HG02840 (cell line): ENCODE results near the gene MCOLN1.
A peak's percentile ranks its signal among the peaks of the same experiment; 100 is the strongest.
"Not testable (repeated sequence)": the region's sequence is repeated elsewhere in the genome, so short reads cannot be mapped to it uniquely, and the experiment has no call there.

Experiments used
- ATAC-seq: cut with Tn5 transposase; IDR thresholded peaks from one replicate; pipeline ENCODE4 v1.9.1; 2021; ENCODE audit warnings: mild to moderate bottlenecking, moderate library complexity, moderate number of reproducible peaks; ENCODE audit not compliant: unreplicated experiment, low FRiP score

Gene MCOLN1

GRCh38 chr19:7522923-7523667 lies 671 bp downstream of the MCOLN1 start:
- ATAC-seq, result no peak

DNA sequence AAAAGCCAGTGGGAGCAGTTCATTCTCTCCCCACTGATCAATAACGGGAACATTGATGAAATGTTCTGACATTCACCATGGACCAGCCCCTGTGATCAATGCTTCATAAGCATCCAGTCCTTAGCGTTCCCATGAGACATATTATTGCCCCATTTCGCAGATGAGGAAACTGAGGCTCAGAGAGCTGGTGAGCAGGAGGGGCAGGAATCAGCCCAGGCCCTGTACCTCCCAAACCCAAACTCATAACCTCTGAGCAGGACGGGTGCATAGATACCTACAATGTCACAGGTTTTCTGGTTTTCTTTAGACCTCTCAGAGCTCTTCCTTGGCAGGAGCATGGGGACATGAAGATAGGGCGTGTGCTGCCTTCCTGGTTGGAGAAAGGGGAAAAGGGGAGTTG lies 2.1 kb downstream of the MCOLN1 start:
- no peak for ATAC-seq

DNA sequence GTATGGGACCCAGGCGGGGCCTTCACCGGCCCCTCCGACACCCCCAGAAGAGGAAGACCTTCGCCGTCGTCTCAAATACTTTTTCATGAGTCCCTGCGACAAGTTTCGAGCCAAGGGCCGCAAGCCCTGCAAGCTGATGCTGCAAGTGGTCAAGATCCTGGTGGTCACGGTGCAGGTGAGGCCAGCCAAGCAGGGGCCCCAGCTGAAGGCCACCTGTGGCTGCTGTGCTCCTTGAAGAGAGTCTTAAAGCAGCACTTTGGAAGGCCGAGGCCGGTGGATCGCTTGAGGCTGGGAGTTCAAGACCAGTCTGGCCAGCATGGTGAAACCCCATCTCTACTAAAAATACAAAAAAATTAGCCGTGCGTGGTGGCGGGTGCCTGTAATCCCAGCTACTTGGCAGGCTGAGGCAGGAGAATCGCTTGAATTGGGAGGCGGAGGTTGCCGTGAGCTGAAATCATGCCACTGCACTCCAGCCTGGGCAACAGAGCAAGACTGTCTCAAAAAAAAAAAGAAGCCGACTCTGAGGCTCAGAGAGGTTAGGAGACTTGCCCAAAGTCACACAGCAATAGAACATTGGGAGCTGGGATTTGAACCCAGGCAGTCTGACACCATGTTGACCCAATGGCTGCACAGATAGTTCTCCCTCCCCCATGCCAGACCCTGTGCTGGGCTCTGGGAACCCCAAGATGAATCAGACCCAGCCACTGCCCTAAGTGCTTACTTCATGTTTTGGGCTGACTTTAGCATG lies 2.7 kb downstream of the MCOLN1 start:
- no peak for ATAC-seq

- no peak for ATAC-seq
Observed at GRCh38 chr19:7526059-7526929, 3.9 kb downstream of the MCOLN1 start.

GRCh38 chr19:7527516-7528191 lies 5.2 kb downstream of the MCOLN1 start:
- ATAC-seq, result no peak

DNA sequence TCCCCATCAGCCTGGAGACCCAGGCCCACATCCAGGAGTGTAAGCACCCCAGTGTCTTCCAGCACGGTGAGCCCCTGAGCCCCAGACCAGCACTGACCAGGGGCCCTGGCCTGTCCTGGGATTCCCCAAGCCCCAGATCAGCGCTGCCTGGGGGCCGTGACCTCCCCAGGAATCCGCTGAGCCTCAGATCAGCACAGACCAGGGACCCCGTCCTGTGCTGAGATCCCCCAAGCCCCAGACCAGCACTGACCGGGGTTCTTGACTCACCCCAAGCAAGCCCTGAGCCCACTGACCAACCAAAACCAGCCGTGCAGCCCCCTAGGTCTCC lies 5.7 kb downstream of the MCOLN1 start:
- ATAC-seq, result no peak

DNA sequence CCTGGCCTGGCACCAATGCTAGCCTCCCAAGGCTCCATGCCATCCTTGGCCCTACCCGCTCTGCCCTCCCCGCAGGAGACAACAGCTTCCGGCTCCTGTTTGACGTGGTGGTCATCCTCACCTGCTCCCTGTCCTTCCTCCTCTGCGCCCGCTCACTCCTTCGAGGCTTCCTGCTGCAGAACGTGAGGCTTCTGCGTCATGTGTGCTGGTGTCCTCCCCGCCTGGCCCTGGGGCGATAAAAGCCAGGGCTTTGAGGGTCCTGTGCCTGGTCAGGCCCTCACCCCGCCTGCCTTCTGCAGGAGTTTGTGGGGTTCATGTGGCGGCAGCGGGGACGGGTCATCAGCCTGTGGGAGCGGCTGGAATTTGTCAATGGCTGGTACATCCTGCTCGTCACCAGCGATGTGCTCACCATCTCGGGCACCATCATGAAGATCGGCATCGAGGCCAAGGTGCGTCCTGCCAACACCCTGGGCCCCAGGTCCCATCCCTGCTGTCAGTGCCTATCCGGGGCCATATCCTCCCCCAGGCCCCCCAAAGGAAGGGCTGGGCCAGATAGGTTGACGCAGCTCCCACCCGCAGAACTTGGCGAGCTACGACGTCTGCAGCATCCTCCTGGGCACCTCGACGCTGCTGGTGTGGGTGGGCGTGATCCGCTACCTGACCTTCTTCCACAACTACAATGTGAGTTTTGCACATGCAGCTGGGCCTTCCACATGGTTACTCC lies 6.3 kb downstream of the MCOLN1 start:
- no peak for ATAC-seq

- ATAC-seq, result no peak
Observed at GRCh38 chr19:7529246-7529600, 6.8 kb downstream of the MCOLN1 start.

DNA sequence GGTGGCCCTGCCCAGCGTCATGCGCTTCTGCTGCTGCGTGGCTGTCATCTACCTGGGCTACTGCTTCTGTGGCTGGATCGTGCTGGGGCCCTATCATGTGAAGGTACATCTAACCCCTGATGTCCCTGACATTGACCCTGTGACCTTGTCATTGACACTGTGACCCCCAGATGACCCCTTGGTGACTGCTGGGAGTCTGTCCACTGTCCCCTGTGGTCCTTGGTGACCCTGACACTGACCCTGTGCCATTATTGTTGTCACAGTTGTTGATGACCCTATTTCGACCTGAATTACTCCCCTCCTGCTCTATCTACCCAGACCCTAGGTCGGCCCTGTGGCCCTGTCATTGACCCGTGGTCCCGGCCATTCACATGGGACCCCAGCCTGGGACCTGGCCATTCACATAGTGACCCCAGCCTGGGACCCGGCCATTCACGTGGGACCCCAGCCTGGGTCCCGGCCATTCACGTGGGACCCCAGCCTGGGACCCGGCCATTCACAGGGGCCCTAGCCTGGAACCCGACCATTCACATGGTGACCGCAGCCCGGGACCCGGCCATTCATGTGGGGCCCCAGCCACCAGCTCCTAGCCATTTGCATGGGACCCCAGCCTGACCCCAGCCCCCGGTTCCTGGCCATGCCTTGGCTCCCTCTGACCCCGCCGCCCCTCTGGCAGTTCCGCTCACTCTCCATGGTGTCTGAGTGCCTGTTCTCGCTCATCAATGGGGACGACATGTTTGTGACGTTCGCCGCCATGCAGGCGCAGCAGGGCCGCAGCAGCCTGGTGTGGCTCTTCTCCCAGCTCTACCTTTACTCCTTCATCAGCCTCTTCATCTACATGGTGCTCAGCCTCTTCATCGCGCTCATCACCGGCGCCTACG lies 7.4 kb downstream of the MCOLN1 start:
- ATAC-seq, result no peak

DNA sequence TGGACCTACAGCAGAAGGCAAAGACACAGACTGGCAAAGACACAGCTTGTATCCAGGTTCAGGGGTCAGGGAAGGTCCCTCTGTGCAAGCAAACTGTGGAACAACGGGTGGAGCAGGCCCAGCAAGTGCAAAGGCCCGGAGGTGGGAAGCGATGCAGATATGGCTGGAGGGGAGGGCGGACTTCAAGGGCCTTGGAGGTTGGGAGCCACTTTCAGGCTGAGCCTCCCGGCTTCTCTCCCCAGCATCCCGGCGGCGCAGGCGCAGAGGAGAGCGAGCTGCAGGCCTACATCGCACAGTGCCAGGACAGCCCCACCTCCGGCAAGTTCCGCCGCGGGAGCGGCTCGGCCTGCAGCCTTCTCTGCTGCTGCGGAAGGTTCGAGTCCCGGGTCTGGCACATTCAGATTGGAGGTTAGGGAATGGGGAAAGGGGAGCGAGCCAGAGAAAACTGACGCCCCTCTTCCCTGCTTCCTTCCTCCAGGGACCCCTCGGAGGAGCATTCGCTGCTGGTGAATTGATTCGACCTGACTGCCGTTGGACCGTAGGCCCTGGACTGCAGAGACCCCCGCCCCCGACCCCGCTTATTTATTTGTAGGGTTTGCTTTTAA lies 11.0 kb downstream of the MCOLN1 start:
- ATAC-seq, result no peak

GRCh38 chr19:7533925-7534480 lies 11.6 kb downstream of the MCOLN1 start:
- ATAC-seq, result no peak

- ATAC-seq, result peak; percentile 3
Observed at GRCh38 chr19:7534531-7535046, 12.2 kb downstream of the MCOLN1 start.

DNA sequence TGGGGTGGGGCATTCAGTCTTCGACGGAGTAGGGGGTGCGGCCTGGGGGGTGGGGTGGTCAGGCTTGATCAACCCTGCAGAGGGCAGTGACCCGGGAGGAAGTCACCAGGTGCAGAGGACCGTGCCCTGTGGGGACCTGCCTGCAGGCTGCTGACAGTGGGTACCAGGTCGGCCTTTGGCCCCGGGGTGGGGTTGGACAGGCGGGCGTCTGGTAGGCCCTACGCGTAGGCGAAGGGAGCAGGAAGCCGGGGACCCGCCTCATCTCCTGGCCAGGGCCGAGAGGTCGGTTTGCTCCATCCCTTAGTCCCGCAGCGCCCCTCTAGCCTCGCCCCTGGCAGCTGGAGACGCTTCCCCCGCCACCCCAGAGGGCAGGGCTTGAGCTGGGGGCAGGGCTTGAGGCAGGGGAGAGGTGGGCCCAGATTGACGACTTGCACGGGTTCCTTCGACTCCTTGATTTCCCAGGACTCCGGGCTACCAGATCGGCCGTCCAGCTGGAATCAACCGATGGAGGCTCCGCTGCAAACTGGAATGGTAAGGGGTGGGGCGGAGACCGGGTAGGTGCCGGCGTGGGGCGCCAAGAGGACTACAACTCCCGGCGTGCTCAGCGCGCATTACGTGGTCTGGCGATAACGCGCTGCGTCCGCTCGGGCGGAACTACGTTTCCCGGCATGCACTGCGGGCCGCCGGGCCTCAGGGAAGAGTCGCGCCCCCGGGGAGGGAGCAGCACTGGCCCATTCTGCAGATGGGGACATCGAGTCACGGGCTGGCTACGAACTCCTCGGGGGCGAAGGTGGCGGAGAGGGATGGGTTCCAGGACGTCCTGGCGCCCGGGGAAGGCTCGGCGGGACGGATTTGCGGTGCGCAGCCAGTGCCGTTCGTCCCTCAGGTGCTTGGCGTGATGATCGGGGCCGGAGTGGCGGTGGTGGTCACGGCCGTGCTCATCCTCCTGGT lies 12.9 kb downstream of the MCOLN1 start, which contains the start of gene PNPLA6:
TSS of gene PNPLA6 (plus strand) at position 671 of the 951 bp plus-strand sequence. CDS start at position 743, 72 bp downstream.
- ATAC-seq, result peak; percentile 74

DNA sequence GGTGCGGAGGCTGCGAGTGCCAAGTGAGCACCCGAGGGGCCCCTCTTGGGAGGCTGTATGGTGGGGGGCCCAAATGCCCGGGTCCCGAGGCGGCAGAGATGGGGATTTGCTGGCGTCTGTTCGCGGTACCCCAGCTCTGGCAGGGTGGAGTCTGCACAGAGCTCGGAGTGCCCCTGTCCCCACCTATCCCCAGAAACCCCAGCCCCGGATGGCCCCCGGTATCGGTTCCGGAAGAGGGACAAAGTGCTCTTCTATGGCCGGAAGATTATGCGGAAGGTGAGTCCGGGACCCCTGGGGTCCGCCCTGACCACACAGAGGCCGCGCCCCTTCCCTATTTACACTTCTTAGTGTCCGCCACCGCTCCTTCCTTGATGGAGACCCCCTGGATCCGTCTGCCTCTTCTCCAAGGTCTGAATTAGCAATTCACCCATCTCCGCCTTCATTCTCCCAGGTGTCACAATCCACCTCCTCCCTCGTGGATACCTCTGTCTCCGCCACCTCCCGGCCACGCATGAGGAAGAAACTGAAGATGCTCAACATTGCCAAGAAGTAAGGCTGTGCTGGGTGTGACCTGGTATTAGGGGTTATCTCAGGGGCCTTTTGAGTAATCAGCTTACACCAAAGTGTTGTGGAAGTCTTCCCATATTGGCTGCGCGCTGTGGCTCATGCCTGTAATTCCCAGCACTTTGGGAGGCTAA lies 13.7 kb downstream of the MCOLN1 start:
- ATAC-seq, result no peak

DNA sequence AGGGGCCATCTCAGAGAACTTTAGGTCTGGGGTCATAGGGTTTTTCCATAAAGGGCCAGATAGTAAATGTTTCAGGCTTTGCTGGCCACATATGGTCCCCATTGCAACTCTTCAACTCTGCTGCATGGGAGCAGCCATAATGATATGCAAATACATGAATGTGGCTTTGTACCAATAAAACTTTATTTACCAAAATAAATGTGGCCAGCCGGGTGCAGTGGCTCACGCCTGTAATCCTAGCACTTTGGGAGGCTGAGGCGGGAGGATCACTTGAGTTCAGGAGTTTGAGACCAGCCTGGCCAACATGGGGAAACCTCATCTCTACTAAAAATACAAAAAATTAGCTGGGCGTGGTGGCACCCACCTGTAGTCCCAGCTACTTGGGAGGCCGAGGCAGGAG lies 16.6 kb downstream of the MCOLN1 start:
- not testable (repeated sequence) for ATAC-seq

DNA sequence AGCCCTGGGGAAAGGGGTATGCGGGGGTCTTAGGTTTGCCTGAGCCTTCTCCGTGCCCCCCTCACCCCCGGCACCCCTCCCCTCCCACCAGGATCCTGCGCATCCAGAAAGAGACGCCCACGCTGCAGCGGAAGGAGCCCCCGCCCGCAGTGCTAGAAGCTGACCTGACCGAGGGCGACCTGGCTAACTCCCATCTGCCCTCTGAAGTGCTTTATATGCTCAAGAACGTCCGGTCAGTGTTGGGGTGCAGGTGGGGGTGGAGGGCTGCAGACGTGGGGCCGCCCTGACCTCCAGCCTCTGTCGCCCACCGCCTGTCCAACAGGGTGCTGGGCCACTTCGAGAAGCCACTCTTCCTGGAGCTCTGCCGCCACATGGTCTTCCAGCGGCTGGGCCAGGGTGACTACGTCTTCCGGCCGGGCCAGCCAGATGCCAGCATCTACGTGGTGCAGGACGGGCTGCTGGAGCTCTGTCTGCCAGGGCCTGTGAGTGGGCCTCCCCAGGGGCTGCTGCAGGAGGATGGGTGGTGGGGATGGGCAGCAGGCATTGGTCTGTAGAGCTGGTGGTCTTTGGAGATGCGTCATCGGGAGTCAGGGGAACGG lies 17.5 kb downstream of the MCOLN1 start:
- ATAC-seq, result no peak
